Tibial nerve (tissue), 4 donors: Measurements from ENCODE around the gene NTM.

ENCODE experiments used
- EP300 ChIP-seq, 2 donors: sonication (generic); formaldehyde crosslinking; IDR thresholded peaks; one replicate each; pipeline ENCODE4 v1.6.1; 2017; ENCODE audit warnings: antibody characterized with exemption in 2 of 2, mild to moderate bottlenecking in 1 of 2
- POLR2A ChIP-seq, 2 donors: fragments of 450-650 bp; IDR thresholded peaks; one replicate each; pipeline ENCODE4 v1.6.1; 2017; ENCODE audit warnings: antibody characterized with exemption in 2 of 2, mild to moderate bottlenecking in 2 of 2, moderate library complexity in 2 of 2
- TF ChIP-seq, protein P1 (sequence below), 5 experiments: fragments of 200-600 bp in 3 of 5; fragments of 450-650 bp in 2 of 5; sonication (generic) in 3 of 5; IDR thresholded peaks; one replicate each; pipeline ENCODE4 v1.5.1; 2016 to 2019; ENCODE audit warnings: antibody characterized with exemption in 5 of 5, mild to moderate bottlenecking in 3 of 5, moderate library complexity in 2 of 5

DNA sequence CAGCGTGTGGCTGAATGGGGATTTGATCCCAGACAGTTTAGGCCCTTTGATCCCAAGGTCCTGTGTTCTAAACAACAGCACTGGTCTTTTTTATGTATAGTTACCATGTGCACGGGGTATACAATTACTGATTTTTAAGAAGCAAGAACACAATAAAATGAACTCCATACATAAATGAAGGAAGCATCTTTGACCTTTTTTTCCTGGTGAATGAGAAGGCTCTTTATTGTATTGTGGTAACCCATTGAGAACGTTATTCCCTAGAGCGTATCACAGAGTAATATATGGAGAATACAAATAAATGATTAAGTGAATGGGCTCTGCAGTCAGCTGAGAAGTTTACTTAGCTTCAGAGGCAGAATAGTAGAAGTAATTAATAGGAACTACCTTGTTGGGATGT lies 563.6 kb downstream of the NTM start:
- TF ChIP-seq, protein P1, sequence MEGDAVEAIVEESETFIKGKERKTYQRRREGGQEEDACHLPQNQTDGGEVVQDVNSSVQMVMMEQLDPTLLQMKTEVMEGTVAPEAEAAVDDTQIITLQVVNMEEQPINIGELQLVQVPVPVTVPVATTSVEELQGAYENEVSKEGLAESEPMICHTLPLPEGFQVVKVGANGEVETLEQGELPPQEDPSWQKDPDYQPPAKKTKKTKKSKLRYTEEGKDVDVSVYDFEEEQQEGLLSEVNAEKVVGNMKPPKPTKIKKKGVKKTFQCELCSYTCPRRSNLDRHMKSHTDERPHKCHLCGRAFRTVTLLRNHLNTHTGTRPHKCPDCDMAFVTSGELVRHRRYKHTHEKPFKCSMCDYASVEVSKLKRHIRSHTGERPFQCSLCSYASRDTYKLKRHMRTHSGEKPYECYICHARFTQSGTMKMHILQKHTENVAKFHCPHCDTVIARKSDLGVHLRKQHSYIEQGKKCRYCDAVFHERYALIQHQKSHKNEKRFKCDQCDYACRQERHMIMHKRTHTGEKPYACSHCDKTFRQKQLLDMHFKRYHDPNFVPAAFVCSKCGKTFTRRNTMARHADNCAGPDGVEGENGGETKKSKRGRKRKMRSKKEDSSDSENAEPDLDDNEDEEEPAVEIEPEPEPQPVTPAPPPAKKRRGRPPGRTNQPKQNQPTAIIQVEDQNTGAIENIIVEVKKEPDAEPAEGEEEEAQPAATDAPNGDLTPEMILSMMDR (IDR thresholded peaks at IDR 0.05), result no peak
- TF ChIP-seq EP300 (IDR thresholded peaks at IDR 0.05), result no peak
- no peak for TF ChIP-seq POLR2A (IDR thresholded peaks at IDR 0.05)
